ENCODE results near the gene STK38. TPM values are rescaled to one million over a fixed set of nuclear protein-coding genes. Genes with fewer than 3 reads are reported as not detected.

Gene STK38
- total RNA-seq (2016; rRNA removed; fragmentation: Illumina TruSeq; extraction: Trizol) (20.7 and 25.5 TPM in 2 replicates), polyA plus RNA-seq (2011; rRNA removed) (10.3 and 10.7 TPM in 2 replicates), polyA minus RNA-seq (2011; rRNA and poly(A)+ RNA removed; ENCODE audit: low replicate concordance) (3.9 and 12.3 TPM in 2 replicates), Bru-seq, nascent RNA (percentile 68 among the genes with signal in this experiment), BruChase-seq, experiment 1, labeled RNA remaining after a 6-hour chase (percentile 83 among the genes with signal in this experiment), BruChase-seq, experiment 2, labeled RNA remaining after a 2-hour chase (percentile 83 among the genes with signal in this experiment)
- total RNA-seq (2016; cell fraction: cytosol; rRNA removed; fragmentation: Illumina TruSeq; extraction: Trizol; ENCODE audit: low read depth): 3.6 and 4.8 TPM in 2 replicates
- 20.5 and 24.3 TPM in 2 replicates for total RNA-seq (2016; cell fraction: insoluble cytoplasmic fraction; rRNA removed; fragmentation: Illumina TruSeq; extraction: Trizol)
- total RNA-seq (2016; cell fraction: membrane; rRNA removed; fragmentation: Illumina TruSeq; extraction: Trizol): 8.8 and 9.2 TPM in 2 replicates
- 16.9 and 18.3 TPM in 2 replicates for total RNA-seq (2016; cell fraction: nucleus; rRNA removed; fragmentation: Illumina TruSeq; extraction: Trizol)
- polyA plus RNA-seq (2011; cell fraction: cytosol; rRNA removed): 5.2 and 7.9 TPM in 2 replicates
- polyA plus RNA-seq (2011; cell fraction: nucleus; rRNA removed): 17.4 and 18.6 TPM in 2 replicates
- polyA plus RNA-seq (2012): 14.4 and 14.8 TPM in 2 replicates
- 1.2 and 1.3 TPM in 2 replicates for polyA plus RNA-seq (2016; cell fraction: cytosol; fragmentation: Illumina TruSeq; extraction: Trizol; ENCODE audit: low read depth)
- 21.9 and 22.8 TPM in 2 replicates for polyA plus RNA-seq (2016; cell fraction: insoluble cytoplasmic fraction; fragmentation: Illumina TruSeq; extraction: Trizol; ENCODE audit: low read depth)
- polyA plus RNA-seq (2016; cell fraction: membrane; fragmentation: Illumina TruSeq; extraction: Trizol; ENCODE audit: low read depth): 4.0 and 4.3 TPM in 2 replicates
- 34.7 and 34.8 TPM in 2 replicates for polyA plus RNA-seq (2016; cell fraction: nucleus; fragmentation: Illumina TruSeq; extraction: Trizol; ENCODE audit: insufficient read depth, low read depth)
- polyA minus RNA-seq (2011; cell fraction: cytosol; rRNA and poly(A)+ RNA removed): 5.2 and 7.1 TPM in 2 replicates
- polyA minus RNA-seq (2011; cell fraction: nucleus; rRNA and poly(A)+ RNA removed): 11.6 and 14.5 TPM in 2 replicates
- long read RNA-seq, experiment 1, partial matches to known transcripts: 1 of 11 reads
- long read RNA-seq, experiment 1, other reads (novel, unspliced or antisense): 10 of 11 reads
- long read RNA-seq, experiment 2, transcript STK38-201 (14 exons, 3,576 nt): major isoform, 7 of 41 reads
- long read RNA-seq, experiment 2, partial matches to known transcripts: 4 of 41 reads
- long read RNA-seq, experiment 2, other reads (novel, unspliced or antisense): 30 of 41 reads

DNA sequence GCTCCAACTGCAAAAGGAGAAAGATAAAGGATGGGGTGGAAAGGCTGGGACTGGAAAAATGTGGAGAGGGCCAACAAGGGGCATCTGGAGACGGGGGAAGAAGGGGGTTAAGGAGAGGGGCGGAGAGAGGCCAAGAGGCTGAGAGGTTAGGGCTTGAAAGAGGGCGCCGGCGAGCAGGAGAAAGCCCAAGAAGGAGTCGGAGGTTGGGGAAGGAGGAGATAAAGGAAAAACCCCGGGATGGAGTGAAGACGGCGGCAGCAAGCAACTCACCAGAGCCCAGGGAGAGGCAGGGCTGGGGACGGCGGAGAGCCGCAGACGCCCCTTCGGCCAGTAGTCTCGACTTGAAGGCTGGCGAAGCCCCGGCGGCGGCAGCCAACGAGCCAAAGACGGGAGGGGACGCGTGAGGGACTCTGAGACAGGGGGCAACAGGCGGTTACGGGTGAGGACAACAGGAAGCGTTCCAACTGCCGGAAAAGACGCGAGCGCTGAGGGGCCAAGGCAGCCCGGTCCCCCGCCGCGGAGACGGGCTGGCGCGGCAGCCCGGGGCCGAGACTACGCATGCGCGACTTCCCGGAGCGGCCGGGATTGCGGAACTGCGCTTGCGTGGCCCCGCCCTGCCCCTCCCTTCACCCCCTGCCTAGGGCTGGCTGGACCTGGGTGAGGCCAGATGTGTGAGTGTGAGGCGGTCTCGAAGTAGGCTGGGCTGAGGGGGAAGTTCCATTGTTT, at the start of gene STK38:
TSS of gene STK38 (minus strand) at position 560 of the 726 bp plus-strand sequence. CDS start 7,277 bp downstream, outside the sequence.
- H3K36me3 ChIP-seq (replicated peaks in 1 of 2; ENCODE audit: control insufficient read depth in 1 of 2, insufficient read depth in 2 of 2, low read length in 2 of 2): no peaks in the 10 kb centered on the region; a peak in 1 of 5 replicates
- H3K79me2 ChIP-seq (ENCODE audit: insufficient read depth, low read length): peaks cover 40% of the 10 kb centered on the region
- BruUV-seq (replicated peaks): no TSS peak
- ChIA-PET POLR2A (interaction anchor here (1.1 to 2.1 kb wide), 2 partner anchors 32 to 48 kb away, joined by 4 to 6 read pairs; no protein-coding TSS in a partner anchor), CTCF (ENCODE audit: low intra/inter-chr PET ratio, low total read pairs) (interaction anchor here (0.6 kb wide), 1 partner anchor 69 kb away, joined by 3 read pairs; no protein-coding TSS in a partner anchor)
- H3K27ac ChIP-seq (ENCODE audit: extremely low read length, insufficient read depth, low read length): peak within 1 kb of the TSS; percentile 71
- peak; percentile 93 for ATAC-seq
- H2AFZ ChIP-seq (ENCODE audit: low read length): peak within 1 kb of the TSS; percentile 87
- peak within 1 kb of the TSS; percentile 91 for H3K4me2 ChIP-seq (ENCODE audit: low read depth, low read length)
- in situ Hi-C loops (cut with HindIII; ENCODE audit: extremely low pct_ligation_motif_present, low pct_unique_long_range_greater_than_20kb): no loop called here
- no peaks in the 10 kb centered on the region for H3K9me3 ChIP-seq (ENCODE audit: low read length)
- WGBS (ENCODE audit: low lambda C conversion rate): 4% methylated on average over 25 of the region's 51 CpGs
- intact Hi-C loops (cut with micrococcal nuclease; ENCODE audit: unreplicated experiment): loop anchor here (1.0 to 5.0 kb wide), 2 partner anchors 105 to 124 kb away; partner anchors contain the start of genes KCTD20 and PXT1
- peak; percentile 84 for DNase-seq (ENCODE audit: low spot score)
- H3K27me3 ChIP-seq (ENCODE audit: control insufficient read depth in 1 of 2, insufficient read depth in 2 of 2, low read length in 2 of 2): peaks cover 0 to 1% of the 10 kb centered on the region in 2 experiments; a peak in 3 of 5 replicates
- peak within 1 kb of the TSS; percentile 95 for H3K9ac ChIP-seq (ENCODE audit: insufficient read depth, low read depth, low read length)
- H4K20me1 ChIP-seq (ENCODE audit: insufficient read depth, low read length): no peaks in the 10 kb centered on the region
- peak within 1 kb of the TSS; percentile 85 to 100 (median 88) for H3K4me3 ChIP-seq (replicated peaks in 1 of 3; ENCODE audit: insufficient read depth in 1 of 3, low read depth in 2 of 3, low read length in 3 of 3)
- peaks cover 43% of the 10 kb centered on the region for H3K4me1 ChIP-seq (ENCODE audit: insufficient read depth, low read length)
- FAIRE-seq: peak; percentile 67
- no peak for TF ChIP-seq HNRNPL (IDR thresholded peaks at IDR 0.05; ENCODE audit: low read depth, low read length)
- no peak; the same call in 2 of the 3 replicates for TF ChIP-seq MXI1 (IDR thresholded peaks at IDR 0.05; ENCODE audit: borderline replicate concordance, low read depth, low read length)
- TF ChIP-seq TSC22D2 (CRISPR knock-in tag; IDR thresholded peaks at IDR 0.05; ENCODE audit: borderline replicate concordance): peak; percentile 76; the same call in 1 of the 2 replicates
- TF ChIP-seq PHF5A (CRISPR knock-in tag; IDR thresholded peaks at IDR 0.05; ENCODE audit: low read depth, unreplicated experiment): no peak
- no peak; the same call in 1 of the 2 replicates for TF ChIP-seq E2F2 (CRISPR knock-in tag; IDR thresholded peaks at IDR 0.05; ENCODE audit: borderline replicate concordance)
- peak; percentile 76; the same call in 1 of the 2 replicates for TF ChIP-seq ZNF709 (CRISPR knock-in tag; IDR thresholded peaks at IDR 0.05)
- no peak for TF ChIP-seq FOSL2 (CRISPR knock-in tag; IDR thresholded peaks at IDR 0.05)
- TF ChIP-seq, protein P1, sequence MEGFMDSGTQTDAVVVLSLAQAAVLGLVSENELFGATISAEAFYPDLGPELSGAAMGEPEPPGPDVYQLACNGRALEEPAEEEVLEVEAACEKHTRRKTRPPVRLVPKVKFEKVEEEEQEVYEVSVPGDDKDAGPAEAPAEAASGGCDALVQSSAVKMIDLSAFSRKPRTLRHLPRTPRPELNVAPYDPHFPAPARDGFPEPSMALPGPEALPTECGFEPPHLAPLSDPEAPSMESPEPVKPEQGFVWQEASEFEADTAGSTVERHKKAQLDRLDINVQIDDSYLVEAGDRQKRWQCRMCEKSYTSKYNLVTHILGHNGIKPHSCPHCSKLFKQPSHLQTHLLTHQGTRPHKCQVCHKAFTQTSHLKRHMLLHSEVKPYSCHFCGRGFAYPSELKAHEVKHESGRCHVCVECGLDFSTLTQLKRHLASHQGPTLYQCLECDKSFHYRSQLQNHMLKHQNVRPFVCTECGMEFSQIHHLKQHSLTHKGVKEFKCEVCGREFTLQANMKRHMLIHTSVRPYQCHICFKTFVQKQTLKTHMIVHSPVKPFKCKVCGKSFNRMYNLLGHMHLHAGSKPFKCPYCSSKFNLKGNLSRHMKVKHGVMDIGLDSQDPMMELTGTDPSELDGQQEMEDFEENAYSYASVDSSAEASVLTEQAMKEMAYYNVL (CRISPR knock-in tag; IDR thresholded peaks at IDR 0.05; ENCODE audit: borderline replicate concordance): peak; percentile 77
- TF ChIP-seq NFRKB (IDR thresholded peaks at IDR 0.05): no peak
- 0 out of 2 replicates have a peak, but pooled peaks have one; percentile 18 for TF ChIP-seq HMG20B (CRISPR knock-in tag; conservative IDR thresholded peaks at IDR 0.05)
- TF ChIP-seq NCOA2 (CRISPR knock-in tag; IDR thresholded peaks at IDR 0.05): no peak
- no peak for TF ChIP-seq MZF1 (CRISPR knock-in tag; IDR thresholded peaks at IDR 0.05; ENCODE audit: borderline replicate concordance)
- TF ChIP-seq TFDP2 (CRISPR knock-in tag; IDR thresholded peaks at IDR 0.05): peak; percentile 68
